Left renal cortex interstitium (tissue), 4 donors: ENCODE measurements around the gene BAZ1B. TPM values are rescaled to one million over a fixed set of nuclear protein-coding genes. Genes with fewer than 3 reads are reported as not detected.
"Not testable (repeated sequence)": the region's sequence is repeated elsewhere in the genome, so short reads cannot be mapped to it uniquely, and the experiment has no call there.

Source experiments
- DNase-seq, 4 donors: peaks; one replicate each; pipeline ENCODE4 v3.0.0-alpha.2; 2013; ENCODE audit warnings: low read depth in 4 of 4, low spot score in 2 of 4, missing footprints in 1 of 4
- polyA plus RNA-seq, 4 donors: library from polyadenylated mRNA; unstranded; fragments of 120-200 nt; gene quantifications; one replicate each; pipeline ENCODE4 v1.2.1, GENCODE V29; 2013; ENCODE audit not compliant: insufficient read length in 4 of 4

Gene BAZ1B
- polyA plus RNA-seq, 4 donors: 67.5 to 78.7 (median 72.7) TPM

DNA sequence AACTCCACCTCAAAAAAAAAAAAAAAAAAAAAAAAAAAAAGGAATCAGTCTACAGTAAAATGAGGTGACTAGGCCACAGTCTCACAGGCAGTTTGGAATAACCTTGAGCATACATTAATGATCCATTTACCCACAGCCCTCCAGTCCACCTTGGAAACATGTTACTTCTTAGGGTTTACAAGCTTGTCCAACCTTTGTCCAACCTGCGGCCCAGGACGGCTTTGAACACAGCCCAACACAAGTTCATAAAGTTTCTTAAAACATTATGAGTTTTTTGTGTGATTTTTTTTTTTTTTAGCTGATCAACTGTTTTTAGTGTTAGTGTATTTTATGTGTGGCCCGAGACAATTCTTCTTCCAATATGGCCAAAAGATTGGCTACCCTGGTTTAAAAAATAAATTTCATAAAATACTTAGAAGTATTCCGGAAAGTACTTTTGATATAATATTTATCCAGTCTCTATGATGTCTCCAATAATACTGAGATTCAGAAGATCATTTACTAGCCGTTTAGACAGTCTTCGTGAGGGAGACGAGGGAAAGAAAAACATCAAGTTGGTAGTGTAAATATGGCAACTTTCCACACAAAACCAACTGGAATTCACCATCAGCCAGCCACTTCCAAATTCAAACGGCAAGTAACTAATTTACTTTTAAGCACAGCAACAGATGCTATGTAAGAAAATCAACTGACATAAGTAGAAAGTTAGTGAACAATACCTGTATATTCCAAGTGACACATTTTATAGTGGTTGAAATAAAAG, 9.9 kb downstream of the BAZ1B start:
- DNase-seq: no peak

DNA sequence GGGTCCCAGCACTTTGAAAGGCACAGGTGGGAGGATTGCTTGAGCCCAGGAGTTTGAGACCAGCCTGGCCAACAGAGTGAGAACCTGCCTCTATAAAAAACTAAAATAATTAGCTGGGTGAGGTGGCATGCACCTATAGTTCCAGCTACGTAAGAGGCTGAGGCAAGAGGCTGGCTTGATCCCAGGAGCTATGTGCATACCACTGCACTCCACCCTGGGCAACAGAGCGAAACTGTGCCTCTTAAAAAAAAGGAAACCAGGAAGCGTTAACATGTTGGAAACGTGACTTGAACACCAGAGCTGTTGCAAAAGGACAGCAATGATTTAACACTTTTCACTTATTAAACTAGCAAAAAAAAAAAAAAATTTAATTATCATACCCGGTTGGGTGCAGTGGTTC, 12.6 kb downstream of the BAZ1B start:
- no peak for DNase-seq

DNA sequence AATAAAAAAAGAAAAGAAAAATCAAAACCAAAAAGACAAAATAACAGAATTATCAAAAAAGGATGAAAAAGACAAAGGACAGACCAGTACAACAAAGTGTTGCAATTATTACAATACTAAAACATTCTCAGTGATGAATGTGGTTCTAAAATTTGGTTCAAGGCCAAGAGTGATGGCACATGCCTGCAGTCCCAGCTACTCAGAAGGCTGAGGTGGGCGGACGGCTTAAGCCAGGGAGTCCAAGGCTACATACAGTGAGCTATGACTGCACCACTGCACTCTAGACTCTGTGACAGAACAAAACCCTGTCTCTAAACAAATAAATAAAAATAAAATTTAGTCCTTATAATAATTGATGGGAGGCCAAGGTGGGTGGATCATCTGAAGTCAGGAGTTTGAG, 14.5 kb downstream of the BAZ1B start:
- no peak for DNase-seq

DNA sequence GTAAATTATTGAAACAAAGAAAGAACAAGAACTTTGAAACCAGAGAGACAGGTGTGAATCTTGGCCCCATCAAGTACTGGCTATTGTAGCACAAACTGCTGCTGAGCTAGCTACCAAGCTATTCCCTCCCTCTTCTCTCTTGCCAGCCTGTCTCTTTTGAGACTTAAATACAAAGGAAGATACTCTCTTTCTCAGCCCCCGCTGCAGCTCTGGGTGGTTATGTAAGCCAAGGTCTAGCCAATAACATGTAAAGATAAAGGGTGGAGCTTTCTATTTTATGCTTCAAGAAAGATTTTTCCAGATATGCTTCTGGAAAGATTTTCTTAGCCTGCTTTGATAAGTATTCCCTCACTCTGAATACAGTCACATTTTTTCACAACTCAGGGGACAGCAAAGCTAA, 17.2 kb downstream of the BAZ1B start:
- DNase-seq: no peak

DNA sequence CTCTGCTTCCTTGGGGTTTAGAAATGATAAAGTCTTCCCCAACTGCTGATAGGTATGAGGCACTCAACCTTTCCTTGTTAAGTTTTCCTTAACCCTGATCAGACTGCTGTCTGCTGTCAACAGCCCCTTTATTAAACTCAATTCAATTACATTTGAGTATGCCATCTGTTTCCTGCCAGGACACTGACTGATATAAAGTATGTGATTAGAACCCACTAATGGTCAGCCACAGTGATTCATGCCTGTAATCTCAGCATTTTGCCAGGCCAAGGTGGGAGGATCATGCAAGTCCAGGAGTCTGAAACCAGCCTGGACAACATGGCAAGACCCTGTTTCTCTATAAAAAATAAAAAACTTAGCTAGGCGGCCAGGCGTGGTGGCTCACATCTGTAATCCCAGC, 18.1 kb downstream of the BAZ1B start:
- DNase-seq: no peak

DNA sequence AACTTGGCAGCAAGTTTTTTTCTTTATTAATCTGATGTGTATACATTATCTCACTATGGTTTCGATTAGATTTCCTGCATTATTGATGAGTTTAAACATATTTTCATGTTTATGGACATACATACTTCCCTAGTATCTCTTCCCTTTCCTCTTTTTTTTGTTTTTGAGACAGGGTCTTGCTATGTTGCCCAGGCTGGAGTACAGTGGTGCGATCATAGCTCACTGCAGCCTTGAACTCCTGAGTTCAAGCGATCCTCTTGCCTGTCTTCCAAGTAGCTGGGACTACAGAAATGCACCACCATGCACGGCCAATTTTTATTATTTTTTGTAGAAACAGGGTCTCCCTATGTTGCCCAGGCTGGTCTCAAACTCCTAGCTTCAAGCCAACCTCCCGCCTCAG, 18.9 kb downstream of the BAZ1B start:
- no peak for DNase-seq

DNA sequence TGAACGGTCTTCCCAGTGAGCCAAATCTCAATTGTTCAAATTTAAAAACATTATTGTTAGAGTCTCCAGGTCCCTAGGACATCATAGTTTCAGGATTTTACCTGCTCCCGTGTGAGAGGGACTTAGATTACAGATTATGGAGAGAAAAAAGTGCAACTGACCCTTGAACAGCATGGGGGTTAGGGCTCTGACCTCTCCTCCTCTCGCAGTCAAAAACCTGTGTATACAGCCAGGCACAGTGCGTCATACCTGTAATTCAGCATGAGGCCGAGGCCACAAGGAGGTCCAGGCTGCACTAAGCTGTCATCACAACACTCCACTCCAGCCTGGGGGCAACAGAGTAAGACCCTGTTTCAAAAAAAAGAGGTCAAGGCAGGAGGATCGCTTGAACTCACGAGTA, 25.5 kb downstream of the BAZ1B start:
- no peak for DNase-seq

DNA sequence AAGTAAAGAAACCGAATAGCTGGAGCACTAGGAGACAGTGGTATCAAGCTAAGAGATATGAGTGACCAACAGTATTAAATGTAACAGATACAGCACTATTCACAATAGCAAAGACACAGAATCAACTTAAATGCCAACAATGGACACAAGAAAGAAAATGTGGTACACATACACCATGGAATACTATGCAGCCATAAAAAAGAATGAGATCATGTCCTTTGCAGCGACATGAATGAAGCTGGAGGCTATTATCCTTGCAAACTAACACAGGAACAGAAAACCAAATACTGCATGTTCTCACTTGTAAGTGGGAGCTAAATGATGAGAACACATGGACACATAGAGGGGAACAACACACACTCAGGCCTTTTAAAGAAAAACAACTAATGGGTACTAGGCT, 26.6 kb downstream of the BAZ1B start:
- not testable (repeated sequence) for DNase-seq

DNA sequence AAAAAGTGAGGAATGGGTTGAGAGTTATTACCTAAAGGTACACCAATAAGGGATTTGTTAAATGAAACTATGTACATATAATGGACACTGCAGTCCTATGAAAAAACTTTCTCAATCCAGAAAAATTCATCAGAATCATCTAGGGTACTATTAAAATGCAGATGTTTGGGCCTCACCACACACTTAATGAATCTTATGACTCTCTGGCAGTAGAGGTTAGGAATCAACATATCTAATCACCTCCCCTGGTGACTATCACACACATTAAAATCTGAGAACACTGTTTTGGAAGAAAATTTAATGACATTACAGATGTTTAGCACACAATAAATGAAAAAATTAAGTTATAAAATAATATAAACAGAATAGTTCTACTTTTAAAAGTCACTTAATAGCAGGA, 32.1 kb downstream of the BAZ1B start:
- no peak for DNase-seq

DNA sequence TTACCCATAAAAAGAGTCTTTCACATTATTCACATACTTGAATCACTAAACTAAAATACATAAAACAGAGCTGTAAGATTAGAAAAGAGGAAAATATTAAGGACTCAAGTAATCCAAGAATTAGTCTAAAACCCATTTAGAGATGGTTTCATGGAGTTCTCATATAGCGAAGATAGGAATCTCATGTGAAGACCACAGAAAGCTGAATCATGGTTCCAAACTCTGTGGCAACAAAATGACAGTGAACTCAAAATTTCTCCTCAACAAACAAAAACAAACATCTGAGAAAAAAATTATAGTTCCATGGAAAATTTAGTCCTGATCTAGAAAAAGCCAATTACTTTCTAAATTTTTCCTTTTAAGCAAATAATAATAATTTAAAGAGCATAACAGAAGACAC, 34.6 kb downstream of the BAZ1B start:
- no peak for DNase-seq

DNA sequence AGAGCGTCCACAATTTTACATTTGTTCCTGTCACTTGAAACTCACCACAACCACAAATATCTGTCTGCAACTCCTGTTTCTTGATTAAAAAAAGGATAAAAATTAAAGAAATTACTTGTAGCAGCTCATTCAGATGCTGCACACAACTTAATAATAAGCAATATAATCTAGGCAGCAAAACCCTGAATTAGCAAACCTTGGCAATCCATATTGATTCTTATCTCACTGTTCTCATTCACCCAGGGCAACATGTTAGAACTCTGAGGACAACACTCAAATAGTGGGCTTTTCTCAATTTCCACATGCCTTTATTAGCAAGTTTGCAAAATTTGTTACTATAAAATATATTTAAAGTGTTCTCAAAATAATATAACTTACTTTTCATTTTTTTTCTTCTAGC, 38.9 kb downstream of the BAZ1B start:
- no peak for DNase-seq

DNA sequence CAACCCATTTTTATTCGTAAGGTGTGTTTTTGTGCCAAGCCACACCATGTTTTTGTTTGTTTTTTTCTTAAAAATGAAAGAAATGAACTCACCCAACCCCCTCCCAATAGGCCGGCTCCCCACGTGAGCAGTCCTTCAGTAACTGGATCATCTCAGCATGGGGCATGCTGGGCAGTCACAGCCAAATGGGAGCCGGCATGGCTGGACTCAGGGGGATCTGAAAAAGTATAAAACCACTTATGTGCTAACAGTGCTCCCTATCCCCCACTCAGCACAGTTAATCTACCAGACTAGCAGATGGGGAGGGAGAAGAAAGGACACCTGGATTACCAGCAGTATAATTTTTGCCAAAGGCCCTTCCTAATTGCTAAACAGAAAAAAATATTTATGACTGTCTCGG, 39.3 kb downstream of the BAZ1B start:
- DNase-seq: no peak

DNA sequence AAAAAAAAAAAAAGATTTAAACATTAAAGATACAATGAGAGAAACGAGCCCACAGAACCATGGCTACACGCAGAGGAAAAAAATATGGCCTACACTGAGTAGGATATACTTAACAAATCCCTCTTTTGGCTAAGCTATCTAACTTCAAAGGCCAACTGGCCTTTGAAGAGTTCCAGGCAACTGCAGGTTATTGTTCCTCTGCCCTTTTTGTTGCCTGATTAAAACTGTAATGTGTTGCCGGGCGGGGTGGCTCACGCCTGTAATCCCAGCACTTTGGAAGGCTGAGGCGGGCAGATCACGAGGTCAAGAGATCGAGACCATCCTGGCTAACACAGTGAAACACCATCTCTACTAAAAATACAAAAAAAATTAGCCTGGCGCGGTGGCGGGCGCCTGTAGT, 40.6 kb downstream of the BAZ1B start:
- DNase-seq: not testable (repeated sequence)

DNA sequence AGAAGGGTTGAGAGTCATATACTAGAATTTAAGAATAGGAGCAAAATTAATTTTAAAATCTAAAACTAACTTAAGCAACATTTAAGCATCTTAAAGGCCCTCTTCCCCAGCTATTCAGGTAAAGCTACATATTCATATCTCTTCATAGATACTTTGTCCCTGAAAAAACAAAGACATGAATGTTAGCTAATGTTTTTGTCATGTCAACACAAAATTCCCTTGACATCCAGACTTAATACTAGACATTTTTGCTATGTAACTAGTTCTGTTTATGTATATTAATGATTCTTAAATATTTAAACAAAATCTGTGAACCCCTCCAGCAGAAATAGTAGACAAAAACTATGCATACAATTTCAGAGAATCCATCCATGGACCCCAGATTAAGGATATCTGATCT, 43.5 kb downstream of the BAZ1B start:
- no peak for DNase-seq

DNA sequence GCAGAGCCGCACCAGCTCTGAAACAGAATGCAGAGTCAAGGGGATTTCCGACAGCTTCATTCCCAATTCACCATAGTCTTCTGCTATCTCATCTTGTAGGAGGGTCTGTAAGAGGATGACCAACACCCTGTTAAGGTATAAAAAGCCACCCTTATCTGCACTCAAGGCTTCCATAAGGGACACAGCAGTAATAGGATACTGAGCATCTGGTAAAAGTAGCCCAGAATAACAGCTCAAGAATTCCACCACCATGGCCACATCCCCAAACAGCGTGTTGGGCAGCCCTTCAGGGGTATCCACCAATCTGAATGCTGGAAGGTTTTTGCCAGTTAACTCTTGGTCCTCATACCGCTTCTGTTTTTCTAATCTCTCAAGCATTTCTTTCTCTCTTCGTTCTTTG, 44.7 kb downstream of the BAZ1B start:
- DNase-seq: no peak

DNA sequence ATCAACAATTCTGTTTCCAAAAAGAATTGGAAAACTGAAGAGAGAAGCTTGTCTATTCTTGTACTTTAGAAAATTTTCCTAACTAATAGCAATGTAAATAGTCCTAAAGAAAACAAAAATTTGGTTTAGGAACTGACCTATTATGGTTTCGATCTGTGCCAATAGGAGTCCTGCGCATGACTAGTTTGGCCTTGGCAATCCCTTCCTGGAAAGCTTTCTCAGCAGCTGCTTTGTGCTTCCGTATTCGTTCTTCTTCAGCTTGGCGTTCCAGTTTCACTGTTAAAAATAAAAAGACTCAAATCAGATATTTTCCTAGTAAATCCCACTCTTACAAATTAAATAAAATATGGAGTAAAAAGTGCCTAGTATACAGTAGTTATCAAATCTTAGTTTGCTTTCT, 51.9 kb downstream of the BAZ1B start:
- DNase-seq: no peak

DNA sequence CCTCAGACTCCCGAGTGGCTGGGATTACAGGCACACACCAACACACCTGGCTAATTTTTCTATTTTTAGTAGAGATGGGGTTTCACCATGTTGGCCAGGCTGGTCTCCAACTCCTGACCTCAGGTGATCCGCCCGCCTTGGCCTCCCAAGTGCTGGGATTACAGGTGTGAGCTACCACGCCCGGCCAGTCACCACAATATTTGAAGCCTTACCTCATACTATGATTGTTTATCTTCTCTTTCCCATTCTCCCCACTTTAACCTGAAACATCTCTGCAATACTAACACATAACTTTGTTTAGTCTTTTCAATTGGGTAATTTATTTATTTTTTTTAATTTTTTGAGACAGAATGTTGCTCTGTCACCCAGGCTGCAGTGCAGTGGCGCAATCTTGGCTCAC, 55.0 kb downstream of the BAZ1B start:
- not testable (repeated sequence) for DNase-seq

DNA sequence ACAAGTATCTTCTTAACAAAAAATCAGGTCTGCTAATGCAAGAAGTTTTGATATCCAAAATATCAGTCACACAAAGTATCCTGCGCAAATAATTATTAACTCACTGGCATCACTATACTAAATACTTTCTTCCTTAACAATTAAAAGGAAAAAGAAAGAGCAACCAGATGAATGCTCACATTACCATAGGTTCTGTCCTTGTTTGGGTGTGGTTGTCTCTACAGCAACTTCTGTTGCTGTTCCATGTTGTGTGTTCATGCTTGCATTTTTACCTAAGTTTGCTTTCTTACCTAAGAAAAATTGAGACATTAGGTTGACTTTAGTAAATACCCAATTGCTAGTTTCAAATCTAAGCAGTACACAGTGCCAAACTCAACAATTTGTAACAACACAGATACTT, 56.0 kb downstream of the BAZ1B start:
- no peak for DNase-seq

DNA sequence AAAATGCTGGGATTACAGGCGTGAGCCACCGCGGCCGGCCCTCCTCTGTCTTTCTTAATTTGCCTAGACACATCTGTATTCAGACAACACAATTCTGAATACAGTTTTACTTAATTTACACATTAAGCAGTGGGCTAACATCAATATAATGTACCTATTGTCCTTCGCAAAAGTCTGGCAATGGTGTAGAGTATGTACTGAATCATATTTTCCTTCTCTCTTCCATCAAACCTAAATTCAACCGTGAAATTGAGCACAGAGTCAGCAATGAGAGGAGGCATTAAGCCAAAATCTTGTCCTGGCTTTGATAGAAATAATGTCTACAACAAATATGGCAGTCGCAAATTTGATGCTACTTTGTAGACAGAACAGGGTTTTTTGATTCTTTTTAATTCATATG, 58.1 kb downstream of the BAZ1B start:
- no peak for DNase-seq

DNA sequence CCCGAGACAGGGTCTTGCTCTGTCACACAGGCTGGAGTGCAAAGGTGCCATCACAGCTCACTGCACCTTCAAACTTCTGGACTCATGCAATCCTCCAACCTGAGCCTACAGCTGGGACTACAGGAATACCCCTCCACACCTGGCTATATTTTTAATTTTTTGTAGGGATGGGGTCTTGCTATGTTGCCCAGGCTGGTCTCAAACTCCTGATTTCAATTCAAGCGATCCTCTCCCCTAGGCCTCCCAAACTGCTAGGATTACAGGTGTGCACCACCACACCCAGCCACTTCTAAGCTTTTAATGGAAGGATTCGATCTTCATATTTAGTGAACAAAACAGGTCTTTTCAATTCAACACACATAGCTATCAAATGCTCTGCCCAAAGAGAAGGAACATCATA, 58.8 kb downstream of the BAZ1B start:
- no peak for DNase-seq

DNA sequence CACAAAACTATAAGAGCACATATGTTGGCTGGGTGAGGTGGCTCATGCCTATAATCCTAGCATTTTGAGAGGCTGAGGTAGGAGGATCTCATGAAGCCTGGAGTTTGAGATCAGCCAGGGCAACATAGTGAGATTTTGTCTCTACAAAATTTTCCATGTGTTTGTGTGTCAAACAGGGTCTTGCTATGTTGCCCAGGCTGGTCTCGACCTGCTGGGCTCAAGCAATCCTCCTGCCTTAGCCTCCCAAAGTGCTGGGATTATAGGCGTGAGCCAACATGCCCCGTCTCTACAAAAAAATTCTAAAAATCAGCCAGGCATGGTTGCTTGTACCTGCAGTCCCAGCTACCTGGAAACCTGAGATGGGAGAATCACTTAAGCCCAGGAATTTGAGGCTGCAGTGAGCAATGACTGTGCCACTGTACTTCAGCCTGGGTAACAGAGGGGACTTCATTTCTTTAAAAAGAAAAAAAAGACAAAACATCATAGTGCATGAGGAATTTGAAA, 60.3 kb downstream of the BAZ1B start:
- DNase-seq: no peak

DNA sequence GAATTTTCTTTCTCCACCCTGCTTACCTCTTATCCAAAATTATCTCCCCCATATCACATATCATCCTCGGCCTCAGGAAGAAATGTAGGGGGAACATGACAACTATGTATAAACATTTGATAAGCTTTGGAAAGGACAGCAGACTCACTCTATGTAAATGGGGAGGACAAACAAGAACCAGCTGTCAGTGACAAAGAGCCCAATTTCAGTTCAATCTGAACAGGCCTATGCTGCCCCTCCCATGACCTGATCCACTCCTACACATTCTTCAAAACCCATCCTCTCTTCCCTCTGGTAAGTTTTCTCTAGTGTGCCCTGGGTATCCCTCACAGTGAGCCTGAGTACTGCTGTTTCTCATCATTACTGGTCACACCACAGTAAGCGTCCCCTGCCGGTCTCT, 67.7 kb downstream of the BAZ1B start:
- DNase-seq: no peak
